ENCODE measurements around the gene ZNF611.

DNA sequence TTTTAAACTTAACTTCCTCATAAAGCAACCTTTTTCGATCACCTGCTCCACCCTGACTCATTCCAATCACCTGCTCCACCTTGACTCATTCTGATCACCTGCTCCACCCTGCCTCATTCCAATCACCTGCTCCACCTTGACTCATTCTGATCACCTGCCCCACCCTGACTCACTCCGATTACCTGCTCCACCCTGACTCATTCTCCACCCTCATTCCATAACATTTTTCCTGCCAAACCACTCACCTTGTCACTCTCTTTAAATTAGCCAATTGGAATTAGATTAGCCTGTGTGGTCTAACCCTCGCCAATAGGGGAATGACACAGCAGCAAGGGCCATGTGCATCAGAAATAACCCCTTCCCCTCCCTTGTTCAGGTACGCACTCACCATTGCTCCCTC, 64.8 kb downstream of the ZNF611 start:
- TF ChIP-seq, protein P1, sequence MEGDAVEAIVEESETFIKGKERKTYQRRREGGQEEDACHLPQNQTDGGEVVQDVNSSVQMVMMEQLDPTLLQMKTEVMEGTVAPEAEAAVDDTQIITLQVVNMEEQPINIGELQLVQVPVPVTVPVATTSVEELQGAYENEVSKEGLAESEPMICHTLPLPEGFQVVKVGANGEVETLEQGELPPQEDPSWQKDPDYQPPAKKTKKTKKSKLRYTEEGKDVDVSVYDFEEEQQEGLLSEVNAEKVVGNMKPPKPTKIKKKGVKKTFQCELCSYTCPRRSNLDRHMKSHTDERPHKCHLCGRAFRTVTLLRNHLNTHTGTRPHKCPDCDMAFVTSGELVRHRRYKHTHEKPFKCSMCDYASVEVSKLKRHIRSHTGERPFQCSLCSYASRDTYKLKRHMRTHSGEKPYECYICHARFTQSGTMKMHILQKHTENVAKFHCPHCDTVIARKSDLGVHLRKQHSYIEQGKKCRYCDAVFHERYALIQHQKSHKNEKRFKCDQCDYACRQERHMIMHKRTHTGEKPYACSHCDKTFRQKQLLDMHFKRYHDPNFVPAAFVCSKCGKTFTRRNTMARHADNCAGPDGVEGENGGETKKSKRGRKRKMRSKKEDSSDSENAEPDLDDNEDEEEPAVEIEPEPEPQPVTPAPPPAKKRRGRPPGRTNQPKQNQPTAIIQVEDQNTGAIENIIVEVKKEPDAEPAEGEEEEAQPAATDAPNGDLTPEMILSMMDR (IDR thresholded peaks at IDR 0.05) = no peak
- TF ChIP-seq CREM (CRISPR knock-in tag; IDR thresholded peaks at IDR 0.05) (no peak), NR1H2 (CRISPR knock-in tag; IDR thresholded peaks at IDR 0.05) (no peak), ZNF232 (CRISPR knock-in tag; IDR thresholded peaks at IDR 0.05) (no peak), ZNF138 (CRISPR knock-in tag; conservative IDR thresholded peaks at IDR 0.05) (no peak), ESRRA (CRISPR knock-in tag; IDR thresholded peaks at IDR 0.05; ENCODE audit: borderline replicate concordance) (no peak)
- TF ChIP-seq, protein P2, sequence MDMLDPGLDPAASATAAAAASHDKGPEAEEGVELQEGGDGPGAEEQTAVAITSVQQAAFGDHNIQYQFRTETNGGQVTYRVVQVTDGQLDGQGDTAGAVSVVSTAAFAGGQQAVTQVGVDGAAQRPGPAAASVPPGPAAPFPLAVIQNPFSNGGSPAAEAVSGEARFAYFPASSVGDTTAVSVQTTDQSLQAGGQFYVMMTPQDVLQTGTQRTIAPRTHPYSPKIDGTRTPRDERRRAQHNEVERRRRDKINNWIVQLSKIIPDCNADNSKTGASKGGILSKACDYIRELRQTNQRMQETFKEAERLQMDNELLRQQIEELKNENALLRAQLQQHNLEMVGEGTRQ (CRISPR knock-in tag; IDR thresholded peaks at IDR 0.05) = no peak
- TF ChIP-seq, protein P3, sequence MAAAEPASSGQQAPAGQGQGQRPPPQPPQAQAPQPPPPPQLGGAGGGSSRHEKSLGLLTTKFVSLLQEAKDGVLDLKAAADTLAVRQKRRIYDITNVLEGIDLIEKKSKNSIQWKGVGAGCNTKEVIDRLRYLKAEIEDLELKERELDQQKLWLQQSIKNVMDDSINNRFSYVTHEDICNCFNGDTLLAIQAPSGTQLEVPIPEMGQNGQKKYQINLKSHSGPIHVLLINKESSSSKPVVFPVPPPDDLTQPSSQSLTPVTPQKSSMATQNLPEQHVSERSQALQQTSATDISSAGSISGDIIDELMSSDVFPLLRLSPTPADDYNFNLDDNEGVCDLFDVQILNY (CRISPR knock-in tag; IDR thresholded peaks at IDR 0.05) = no peak
- TF ChIP-seq, protein P4, sequence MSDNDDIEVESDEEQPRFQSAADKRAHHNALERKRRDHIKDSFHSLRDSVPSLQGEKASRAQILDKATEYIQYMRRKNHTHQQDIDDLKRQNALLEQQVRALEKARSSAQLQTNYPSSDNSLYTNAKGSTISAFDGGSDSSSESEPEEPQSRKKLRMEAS (CRISPR knock-in tag; IDR thresholded peaks at IDR 0.05) = no peak
- TF ChIP-seq, protein P5, sequence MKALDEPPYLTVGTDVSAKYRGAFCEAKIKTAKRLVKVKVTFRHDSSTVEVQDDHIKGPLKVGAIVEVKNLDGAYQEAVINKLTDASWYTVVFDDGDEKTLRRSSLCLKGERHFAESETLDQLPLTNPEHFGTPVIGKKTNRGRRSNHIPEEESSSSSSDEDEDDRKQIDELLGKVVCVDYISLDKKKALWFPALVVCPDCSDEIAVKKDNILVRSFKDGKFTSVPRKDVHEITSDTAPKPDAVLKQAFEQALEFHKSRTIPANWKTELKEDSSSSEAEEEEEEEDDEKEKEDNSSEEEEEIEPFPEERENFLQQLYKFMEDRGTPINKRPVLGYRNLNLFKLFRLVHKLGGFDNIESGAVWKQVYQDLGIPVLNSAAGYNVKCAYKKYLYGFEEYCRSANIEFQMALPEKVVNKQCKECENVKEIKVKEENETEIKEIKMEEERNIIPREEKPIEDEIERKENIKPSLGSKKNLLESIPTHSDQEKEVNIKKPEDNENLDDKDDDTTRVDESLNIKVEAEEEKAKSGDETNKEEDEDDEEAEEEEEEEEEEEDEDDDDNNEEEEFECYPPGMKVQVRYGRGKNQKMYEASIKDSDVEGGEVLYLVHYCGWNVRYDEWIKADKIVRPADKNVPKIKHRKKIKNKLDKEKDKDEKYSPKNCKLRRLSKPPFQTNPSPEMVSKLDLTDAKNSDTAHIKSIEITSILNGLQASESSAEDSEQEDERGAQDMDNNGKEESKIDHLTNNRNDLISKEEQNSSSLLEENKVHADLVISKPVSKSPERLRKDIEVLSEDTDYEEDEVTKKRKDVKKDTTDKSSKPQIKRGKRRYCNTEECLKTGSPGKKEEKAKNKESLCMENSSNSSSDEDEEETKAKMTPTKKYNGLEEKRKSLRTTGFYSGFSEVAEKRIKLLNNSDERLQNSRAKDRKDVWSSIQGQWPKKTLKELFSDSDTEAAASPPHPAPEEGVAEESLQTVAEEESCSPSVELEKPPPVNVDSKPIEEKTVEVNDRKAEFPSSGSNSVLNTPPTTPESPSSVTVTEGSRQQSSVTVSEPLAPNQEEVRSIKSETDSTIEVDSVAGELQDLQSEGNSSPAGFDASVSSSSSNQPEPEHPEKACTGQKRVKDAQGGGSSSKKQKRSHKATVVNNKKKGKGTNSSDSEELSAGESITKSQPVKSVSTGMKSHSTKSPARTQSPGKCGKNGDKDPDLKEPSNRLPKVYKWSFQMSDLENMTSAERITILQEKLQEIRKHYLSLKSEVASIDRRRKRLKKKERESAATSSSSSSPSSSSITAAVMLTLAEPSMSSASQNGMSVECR (CRISPR knock-in tag; IDR thresholded peaks at IDR 0.05; ENCODE audit: borderline replicate concordance) = no peak
- TF ChIP-seq, protein P6, sequence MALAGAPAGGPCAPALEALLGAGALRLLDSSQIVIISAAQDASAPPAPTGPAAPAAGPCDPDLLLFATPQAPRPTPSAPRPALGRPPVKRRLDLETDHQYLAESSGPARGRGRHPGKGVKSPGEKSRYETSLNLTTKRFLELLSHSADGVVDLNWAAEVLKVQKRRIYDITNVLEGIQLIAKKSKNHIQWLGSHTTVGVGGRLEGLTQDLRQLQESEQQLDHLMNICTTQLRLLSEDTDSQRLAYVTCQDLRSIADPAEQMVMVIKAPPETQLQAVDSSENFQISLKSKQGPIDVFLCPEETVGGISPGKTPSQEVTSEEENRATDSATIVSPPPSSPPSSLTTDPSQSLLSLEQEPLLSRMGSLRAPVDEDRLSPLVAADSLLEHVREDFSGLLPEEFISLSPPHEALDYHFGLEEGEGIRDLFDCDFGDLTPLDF (CRISPR knock-in tag; IDR thresholded peaks at IDR 0.05) = no peak

Data from WTC11 (cell line).